RPMI8226 (cell line): Measurements from ENCODE around the gene MED13L.

Source experiments
- DNase-seq: peaks from one replicate; pipeline ENCODE4 v3.0.0-alpha.2; 2015

Gene MED13L

GRCh38 chr12:115930336-115930735, 347.2 kb downstream of the MED13L start:
- no peak for DNase-seq

- DNase-seq = no peak
Observed at GRCh38 chr12:115926037-115926670, 351.3 kb downstream of the MED13L start.

DNA sequence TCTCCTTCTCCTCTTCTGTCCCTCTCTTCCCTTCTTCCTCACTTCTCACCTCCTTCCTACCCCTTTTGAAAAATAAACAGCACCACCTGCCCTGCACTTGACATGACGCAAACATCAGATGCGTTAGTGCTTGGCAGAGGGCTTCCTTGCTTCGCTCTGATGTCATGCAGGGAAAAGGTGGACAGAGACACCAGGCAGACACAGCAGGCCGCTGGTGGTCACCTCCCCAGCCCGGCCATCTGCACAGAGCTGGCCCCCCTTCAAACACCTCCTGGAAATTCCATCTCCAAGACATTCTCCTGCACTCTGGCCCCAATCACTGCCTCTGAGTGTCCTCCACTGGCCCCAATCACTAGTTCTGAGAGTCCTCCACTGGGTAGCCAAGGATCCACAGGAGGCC, 353.6 kb downstream of the MED13L start:
- DNase-seq = no peak

- DNase-seq = peak; percentile 69
Observed at GRCh38 chr12:115922952-115923564, 354.4 kb downstream of the MED13L start.

DNA sequence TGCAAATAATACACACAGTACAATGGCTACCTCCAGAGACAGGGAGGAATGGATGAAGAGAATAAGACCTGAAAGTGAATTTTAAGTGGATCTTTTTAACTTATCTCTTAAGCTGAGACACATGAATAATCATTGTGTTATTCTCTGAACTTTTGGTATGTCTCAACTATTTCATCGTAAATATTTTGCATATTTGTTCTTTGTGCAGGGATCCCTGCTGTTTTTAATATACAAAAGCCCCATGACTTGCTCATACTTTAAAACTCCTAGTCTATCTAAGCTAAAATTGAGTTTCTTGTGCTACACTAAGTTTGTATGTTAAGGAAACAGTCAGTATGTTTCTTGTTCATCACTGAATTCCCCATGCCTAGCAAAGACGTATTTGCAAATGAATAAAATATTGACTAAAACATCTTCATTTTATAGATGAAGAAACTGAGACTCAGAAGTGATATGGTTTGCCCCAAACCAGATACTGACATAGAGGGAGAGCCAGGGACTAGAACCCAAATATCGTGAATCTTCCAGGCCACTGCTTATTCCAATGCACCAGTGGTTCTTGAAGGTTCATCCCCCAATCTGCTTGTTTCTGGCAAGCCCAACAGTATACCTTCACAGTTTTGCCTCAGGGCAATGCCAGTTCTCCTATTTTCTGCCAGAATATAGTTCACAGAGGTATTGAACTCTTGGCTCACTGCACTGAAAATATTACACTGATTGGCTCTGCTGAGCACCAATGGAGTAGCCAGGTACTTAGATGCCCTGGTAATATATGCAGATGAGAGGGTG, 356.9 kb downstream of the MED13L start:
- no peak for DNase-seq

- peak; percentile 11 for DNase-seq
Observed at GRCh38 chr12:115918763-115919162, 358.7 kb downstream of the MED13L start.

GRCh38 chr12:115916910-115917668, 360.4 kb downstream of the MED13L start:
- DNase-seq = peak; percentile 72

DNA sequence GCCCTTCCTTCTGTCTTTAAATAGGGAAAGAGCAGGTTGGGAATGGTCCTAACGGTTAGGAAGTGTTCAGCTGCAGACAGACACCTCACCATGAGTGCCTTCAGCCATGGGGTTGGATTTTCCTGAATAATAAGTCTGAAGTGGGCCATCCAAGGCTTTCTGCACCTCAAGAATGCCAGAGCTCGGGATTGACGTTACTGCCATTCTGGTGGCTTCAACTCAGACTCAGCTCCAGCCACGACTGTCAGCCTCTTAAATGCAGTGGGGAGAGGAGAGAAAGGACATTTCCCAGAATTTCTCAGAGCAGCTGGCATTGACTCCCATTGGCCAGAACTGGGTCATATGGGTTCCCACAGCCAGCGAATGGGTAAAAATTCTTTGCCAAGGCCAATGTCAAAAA, 363.4 kb downstream of the MED13L start:
- DNase-seq = no peak

DNA sequence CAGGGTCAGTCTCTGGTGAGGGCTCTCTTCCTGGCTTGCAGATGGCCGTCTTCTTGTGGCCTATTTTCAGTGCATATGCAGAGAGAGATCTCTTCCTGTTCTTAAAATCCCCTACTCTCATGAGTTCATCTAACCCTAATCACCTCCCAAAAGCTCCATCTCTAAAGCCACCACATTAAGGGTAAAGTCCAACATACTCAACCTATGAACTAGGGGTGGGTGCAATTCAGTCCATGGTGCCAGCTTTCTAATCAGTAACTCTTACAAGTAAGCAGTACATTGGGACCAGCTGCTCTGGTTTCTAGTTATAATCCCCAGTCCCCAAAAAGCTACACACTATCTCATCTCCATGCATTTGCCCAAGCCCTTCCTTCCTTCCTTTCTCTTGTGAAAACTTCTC, 365.1 kb downstream of the MED13L start:
- DNase-seq = no peak

DNA sequence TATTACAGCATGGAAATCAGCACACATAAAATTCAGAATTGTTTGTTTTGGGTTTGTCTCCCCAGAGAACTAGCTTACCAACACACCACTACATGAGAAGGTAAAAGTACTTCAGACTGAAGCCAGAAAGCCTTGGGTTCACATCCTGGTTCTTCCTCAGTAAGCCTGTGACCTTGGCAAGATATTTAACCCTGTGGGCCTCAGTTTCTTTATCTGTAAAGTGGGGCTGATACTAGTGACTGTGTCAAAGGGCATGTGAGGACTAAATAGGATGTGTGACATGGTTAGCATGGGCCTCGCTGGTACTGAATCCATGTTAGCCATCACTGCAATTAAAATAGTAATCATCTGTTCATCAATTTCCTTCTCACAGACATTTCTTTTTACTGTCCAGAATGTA, 366.1 kb downstream of the MED13L start:
- no peak for DNase-seq

DNA sequence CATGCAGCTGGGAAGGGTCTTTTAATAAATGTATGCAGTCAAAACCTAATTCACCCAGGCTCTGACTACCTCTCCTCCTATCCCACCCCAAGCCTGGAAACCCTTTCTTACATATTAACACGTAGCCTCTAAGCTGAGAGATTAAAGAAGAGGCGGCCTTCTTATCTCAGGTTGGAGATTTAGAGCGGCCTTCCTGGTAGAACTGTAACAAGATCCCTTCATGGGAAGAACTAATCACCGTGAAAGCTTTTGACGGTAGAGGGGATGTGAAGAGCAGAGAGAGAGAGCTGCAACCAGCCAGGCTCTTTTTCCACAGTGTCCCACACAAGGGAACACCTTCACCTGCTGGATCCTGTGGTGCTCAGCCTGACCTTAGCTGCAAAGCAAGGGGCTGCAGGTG, 367.4 kb downstream of the MED13L start:
- DNase-seq = no peak
